Muscle layer of duodenum (tissue), 2 donors: Measurements from ENCODE around the gene CDHR5.

Experiments used
- H3K27ac ChIP-seq: one replicate; pipeline ENCODE4 v1.7.0; 2013; ENCODE audit warnings: mild to moderate bottlenecking, low read length
- H3K27me3 ChIP-seq: one replicate; pipeline ENCODE4 v1.7.0; 2013; ENCODE audit warnings: low read depth, mild to moderate bottlenecking, control low read depth, low read length
- H3K36me3 ChIP-seq, 2 donors: one replicate each; pipeline ENCODE4 v1.7.0; 2013; ENCODE audit warnings: low read length in 2 of 2, control low read depth in 1 of 2, mild to moderate bottlenecking in 1 of 2; ENCODE audit not compliant: insufficient read depth in 2 of 2, control insufficient read depth in 1 of 2
- H3K4me1 ChIP-seq, 2 donors: one replicate each; pipeline ENCODE4 v1.7.0; 2013; ENCODE audit warnings: low read length in 2 of 2, mild to moderate bottlenecking in 2 of 2, control low read depth in 1 of 2, moderate library complexity in 1 of 2; ENCODE audit not compliant: insufficient read depth in 2 of 2, control insufficient read depth in 1 of 2
- H3K4me3 ChIP-seq, 2 donors: one replicate each; pipeline ENCODE4 v1.7.0; 2013; ENCODE audit warnings: low read length in 2 of 2, low read depth in 1 of 2, mild to moderate bottlenecking in 1 of 2
- H3K9me3 ChIP-seq, 2 donors: one replicate each; pipeline ENCODE4 v1.7.0; 2013; ENCODE audit warnings: low read length in 2 of 2, control low read depth in 1 of 2, mild to moderate bottlenecking in 1 of 2; ENCODE audit not compliant: control insufficient read depth in 1 of 2
- donor health status: healthy.

CDHR5 gene

GRCh38 chr11:592918-593317 lies 31.8 kb downstream of the CDHR5 start:
- H3K27ac ChIP-seq = no peak overlapping the region
- peaks cover 61 to 89% of the 10 kb centered on the region in 2 donors for H3K36me3 ChIP-seq
- no peaks in the 10 kb centered on the region for H3K27me3 ChIP-seq
- H3K4me1 ChIP-seq = no peaks in the 10 kb centered on the region
- no peak overlapping the region for H3K4me3 ChIP-seq
- no peaks in the 10 kb centered on the region for H3K9me3 ChIP-seq

GRCh38 chr11:592501-592900 lies 32.3 kb downstream of the CDHR5 start:
- Histone ChIP-seq H3K4me1 (no peaks in the 10 kb centered on the region), H3K9me3 (no peaks in the 10 kb centered on the region), H3K27me3 (no peaks in the 10 kb centered on the region), H3K36me3 (peaks cover 64 to 89% of the 10 kb centered on the region in 2 donors), H3K4me3 (no peak overlapping the region), H3K27ac (no peak overlapping the region)

GRCh38 chr11:590997-591396 lies 33.8 kb downstream of the CDHR5 start:
- H3K4me3 ChIP-seq = no peak overlapping the region
- H3K27me3 ChIP-seq = no peaks in the 10 kb centered on the region
- H3K36me3 ChIP-seq = peaks cover 64 to 89% of the 10 kb centered on the region in 2 donors
- H3K27ac ChIP-seq = no peak overlapping the region
- H3K4me1 ChIP-seq = no peaks in the 10 kb centered on the region
- no peaks in the 10 kb centered on the region for H3K9me3 ChIP-seq

- no peaks in the 10 kb centered on the region for H3K4me1 ChIP-seq
- H3K9me3 ChIP-seq = no peaks in the 10 kb centered on the region
- peaks cover 61 to 77% of the 10 kb centered on the region in 2 donors for H3K36me3 ChIP-seq
- H3K27ac ChIP-seq = no peak overlapping the region
- H3K4me3 ChIP-seq = no peak overlapping the region
- H3K27me3 ChIP-seq = no peaks in the 10 kb centered on the region
Observed at GRCh38 chr11:589798-590197, 35.0 kb downstream of the CDHR5 start.

GRCh38 chr11:587978-588380 lies 36.8 kb downstream of the CDHR5 start:
- H3K4me1 ChIP-seq = no peaks in the 10 kb centered on the region
- H3K27me3 ChIP-seq = no peaks in the 10 kb centered on the region
- H3K27ac ChIP-seq = no peak overlapping the region
- peaks cover 47 to 77% of the 10 kb centered on the region in 2 donors for H3K36me3 ChIP-seq
- H3K9me3 ChIP-seq = no peaks in the 10 kb centered on the region
- no peak overlapping the region for H3K4me3 ChIP-seq

GRCh38 chr11:587546-587945 lies 37.2 kb downstream of the CDHR5 start:
- Histone ChIP-seq H3K4me1 (no peaks in the 10 kb centered on the region), H3K4me3 (no peak overlapping the region), H3K27me3 (no peaks in the 10 kb centered on the region), H3K36me3 (peaks cover 43 to 73% of the 10 kb centered on the region in 2 donors), H3K27ac (no peak overlapping the region), H3K9me3 (no peaks in the 10 kb centered on the region)

- Histone ChIP-seq H3K36me3 (peaks cover 42 to 74% of the 10 kb centered on the region in 2 donors), H3K4me3 (no peak overlapping the region), H3K9me3 (no peaks in the 10 kb centered on the region), H3K27ac (no peak overlapping the region), H3K4me1 (no peaks in the 10 kb centered on the region), H3K27me3 (no peaks in the 10 kb centered on the region)
Observed at GRCh38 chr11:586376-587316, 38.1 kb downstream of the CDHR5 start.

GRCh38 chr11:584287-584686 lies 40.5 kb downstream of the CDHR5 start:
- H3K27me3 ChIP-seq = no peaks in the 10 kb centered on the region
- peaks cover 25 to 52% of the 10 kb centered on the region in 2 donors for H3K36me3 ChIP-seq
- H3K9me3 ChIP-seq = no peaks in the 10 kb centered on the region
- no peak overlapping the region for H3K27ac ChIP-seq
- H3K4me1 ChIP-seq = peaks cover 11 to 12% of the 10 kb centered on the region in 2 donors
- H3K4me3 ChIP-seq = no peak overlapping the region

- peaks cover 23 to 35% of the 10 kb centered on the region in 2 donors for H3K4me1 ChIP-seq
- no peaks in the 10 kb centered on the region for H3K9me3 ChIP-seq
- H3K36me3 ChIP-seq = peaks cover 11 to 30% of the 10 kb centered on the region in 2 donors
- H3K27ac ChIP-seq = no peak overlapping the region
- H3K4me3 ChIP-seq = no peak overlapping the region
- no peaks in the 10 kb centered on the region for H3K27me3 ChIP-seq
Observed at GRCh38 chr11:581752-582151, 43.0 kb downstream of the CDHR5 start.

GRCh38 chr11:581342-581741 lies 43.4 kb downstream of the CDHR5 start:
- Histone ChIP-seq H3K4me3 (no peak overlapping the region), H3K36me3 (peaks cover 8 to 26% of the 10 kb centered on the region in 2 donors), H3K27ac (no peak overlapping the region), H3K4me1 (peaks cover 23 to 35% of the 10 kb centered on the region in 2 donors), H3K27me3 (no peaks in the 10 kb centered on the region), H3K9me3 (no peaks in the 10 kb centered on the region)

- H3K4me3 ChIP-seq = no peak overlapping the region
- no peaks in the 10 kb centered on the region for H3K27me3 ChIP-seq
- peaks cover 6 to 24% of the 10 kb centered on the region in 2 donors for H3K36me3 ChIP-seq
- no peaks in the 10 kb centered on the region for H3K9me3 ChIP-seq
- H3K27ac ChIP-seq = no peak overlapping the region
- H3K4me1 ChIP-seq = peaks cover 23 to 41% of the 10 kb centered on the region in 2 donors
Observed at GRCh38 chr11:579830-580601, 44.7 kb downstream of the CDHR5 start.
